Measurements from ENCODE around the gene KDM4B.

GRCh38 chr19:5012688-5013457 is 44.0 kb downstream of the KDM4B start:
- TF ChIP-seq CTCF (IDR thresholded peaks at IDR 0.05) (no peak), POLR2A (IDR thresholded peaks at IDR 0.05) (no peak)

All from uterus (tissue), 2 donors.